Liver (tissue), 9 donors: ENCODE results near the gene ZNF654. TPM values are rescaled to one million over a fixed set of nuclear protein-coding genes. Genes with fewer than 3 reads are reported as not detected.

Experiments used
- DNase-seq: peaks from one replicate; pipeline ENCODE4 v3.0.0-alpha.2; 2017; ENCODE audit warnings: low spot score
- H3K27ac ChIP-seq, 2 donors: one replicate each; pipeline ENCODE4 v1.7.0; 2013; ENCODE audit warnings: inconsistent platforms in 2 of 2, low read length in 2 of 2, control low read depth in 1 of 2, low read depth in 1 of 2, mild to moderate bottlenecking in 1 of 2
- H3K27me3 ChIP-seq, 4 donors: one replicate each; pipeline versions ENCODE4 v1.6.1 to v1.7.0; 2013; ENCODE audit warnings: low read length in 3 of 4, inconsistent platforms in 1 of 4, mild to moderate bottlenecking in 1 of 4, moderate library complexity in 1 of 4; ENCODE audit not compliant: control insufficient read depth in 4 of 4, insufficient read depth in 4 of 4
- H3K36me3 ChIP-seq, 4 donors: one replicate each; pipeline versions ENCODE4 v1.6.1 to v1.7.0; 2013; ENCODE audit warnings: low read length in 3 of 4, mild to moderate bottlenecking in 3 of 4, low read depth in 1 of 4, moderate library complexity in 1 of 4; ENCODE audit not compliant: control insufficient read depth in 4 of 4, insufficient read depth in 3 of 4
- H3K4me1 ChIP-seq, 4 donors: one replicate each; pipeline versions ENCODE4 v1.6.1 to v1.7.0; 2013; ENCODE audit warnings: low read length in 3 of 4, mild to moderate bottlenecking in 3 of 4, moderate library complexity in 1 of 4; ENCODE audit not compliant: control insufficient read depth in 4 of 4, insufficient read depth in 4 of 4
- H3K4me3 ChIP-seq, 3 donors: one replicate each; pipeline versions ENCODE4 v1.6.1 to v1.7.0; 2013; ENCODE audit warnings: low read length in 3 of 3, control low read depth in 1 of 3, low read depth in 1 of 3, mild to moderate bottlenecking in 1 of 3
- H3K9ac ChIP-seq, 2 donors: one replicate each; pipeline ENCODE4 v1.7.0; 2013; ENCODE audit warnings: low read length in 2 of 2, mild to moderate bottlenecking in 2 of 2, moderate library complexity in 2 of 2, control low read depth in 1 of 2, low read depth in 1 of 2
- H3K9me3 ChIP-seq, 4 donors: one replicate each; pipeline versions ENCODE4 v1.6.1 to v1.7.0; 2013; ENCODE audit warnings: low read length in 3 of 4; ENCODE audit not compliant: control insufficient read depth in 4 of 4
- ATF3 ChIP-seq: IDR thresholded peaks from 2 replicates; pipeline ENCODE4 v1.6.1; 2016; ENCODE audit warnings: antibody characterized with exemption
- EGR1 ChIP-seq, 2 donors: IDR thresholded peaks; 2 replicates each; pipeline ENCODE4 v1.6.1; 2016 to 2018; ENCODE audit warnings: antibody characterized with exemption in 2 of 2, low read depth in 2 of 2
- FOXA1 ChIP-seq: IDR thresholded peaks from 2 replicates; pipeline ENCODE4 v1.6.1; 2016; ENCODE audit warnings: antibody characterized with exemption
- FOXA2 ChIP-seq: IDR thresholded peaks from 2 replicates; pipeline ENCODE4 v1.6.1; 2016; ENCODE audit warnings: antibody characterized with exemption
- GABPA ChIP-seq, 2 donors: IDR thresholded peaks in 1 of 2; conservative IDR thresholded peaks in 1 of 2; 2 replicates each; pipeline ENCODE4 v1.6.1; 2016; ENCODE audit warnings: antibody characterized with exemption in 2 of 2, mild to moderate bottlenecking in 1 of 2, moderate library complexity in 1 of 2
- HNF4A ChIP-seq, 2 donors: conservative IDR thresholded peaks; 2 replicates each; pipeline ENCODE4 v1.6.1; 2016; ENCODE audit warnings: antibody characterized with exemption in 2 of 2, mild to moderate bottlenecking in 2 of 2
- HNF4G ChIP-seq: IDR thresholded peaks from 2 replicates; pipeline ENCODE4 v1.6.1; 2016; ENCODE audit warnings: antibody characterized with exemption
- JUND ChIP-seq, 2 donors: IDR thresholded peaks; 2 replicates each; pipeline ENCODE4 v1.6.1; 2016; ENCODE audit warnings: antibody characterized with exemption in 2 of 2
- NR2F2 ChIP-seq: IDR thresholded peaks from 2 replicates; pipeline ENCODE4 v1.6.1; 2016; ENCODE audit warnings: antibody characterized with exemption
- RAD21 ChIP-seq, 2 donors: IDR thresholded peaks; 2 replicates each; pipeline ENCODE4 v1.6.1; 2016; ENCODE audit warnings: antibody characterized with exemption in 2 of 2, mild to moderate bottlenecking in 2 of 2
- REST ChIP-seq: IDR thresholded peaks from 2 replicates; pipeline ENCODE4 v1.6.1; 2016; ENCODE audit warnings: antibody characterized with exemption, mild to moderate bottlenecking
- RXRA ChIP-seq, 2 donors: IDR thresholded peaks; 2 replicates each; pipeline ENCODE4 v1.6.1; 2017 to 2018; ENCODE audit warnings: antibody characterized with exemption in 2 of 2, mild to moderate bottlenecking in 1 of 2
- SP1 ChIP-seq: IDR thresholded peaks from 2 replicates; pipeline ENCODE4 v1.6.1; 2018; ENCODE audit warnings: antibody characterized with exemption, mild to moderate bottlenecking
- TAF1 ChIP-seq: conservative IDR thresholded peaks from 2 replicates; pipeline ENCODE4 v1.6.1; 2016; ENCODE audit warnings: antibody characterized with exemption, mild to moderate bottlenecking
- YY1 ChIP-seq: IDR thresholded peaks from 2 replicates; pipeline ENCODE4 v1.6.1; 2016; ENCODE audit warnings: antibody characterized with exemption, mild to moderate bottlenecking
- WGBS: extraction: QIAGEN DNeasy Blood & Tissue Kit; methylation state at CpG from one replicate; pipeline ENCODE4 v1.1.7; 2013; 5-methylcytosine and 5-hydroxymethylcytosine counted together
- polyA plus RNA-seq, 2 donors: library from polyadenylated mRNA; stranded (reverse) in 1 of 2; unstranded in 1 of 2; fragments of 200-250 nt in 1 of 2; fragments of >200 nt in 1 of 2; fragmentation: Nextera tagmentation in 1 of 2; extraction: Ambion mirVana in 1 of 2; gene quantifications; one replicate each; pipeline versions ENCODE4 v1.2.1 to v1.2.3, GENCODE V29; 2013 to 2015
- total RNA-seq, 2 donors: library from RNA; depleted of rRNA; stranded (reverse); fragments of >200 nt; gene quantifications; one replicate each; pipeline ENCODE4 v1.2.3, GENCODE V29; 2014
- TF ChIP-seq, protein P1 (sequence below): IDR thresholded peaks from 2 replicates; pipeline ENCODE4 v1.6.1; 2016; ENCODE audit warnings: antibody characterized with exemption
- TF ChIP-seq, protein P2 (sequence below): IDR thresholded peaks from 2 replicates; pipeline ENCODE4 v1.6.1; 2016; ENCODE audit warnings: antibody characterized with exemption
- TF ChIP-seq, protein P3 (sequence below): fragments of 150-350 bp; IDR thresholded peaks from 2 replicates; pipeline ENCODE4 v1.5.1; 2017; ENCODE audit warnings: improper control_type of control experiment, low read depth, low read length; ENCODE audit not compliant: missing input control
- donor health status: healthy.
- donor health status: healthy.
- donor health status: healthy.
- donor health status: healthy.
- donor health status: healthy.

The ZNF654 gene
- total and polyA plus RNA-seq, 4 donors = 2.2 to 10.1 (median 5.4) TPM

DNA sequence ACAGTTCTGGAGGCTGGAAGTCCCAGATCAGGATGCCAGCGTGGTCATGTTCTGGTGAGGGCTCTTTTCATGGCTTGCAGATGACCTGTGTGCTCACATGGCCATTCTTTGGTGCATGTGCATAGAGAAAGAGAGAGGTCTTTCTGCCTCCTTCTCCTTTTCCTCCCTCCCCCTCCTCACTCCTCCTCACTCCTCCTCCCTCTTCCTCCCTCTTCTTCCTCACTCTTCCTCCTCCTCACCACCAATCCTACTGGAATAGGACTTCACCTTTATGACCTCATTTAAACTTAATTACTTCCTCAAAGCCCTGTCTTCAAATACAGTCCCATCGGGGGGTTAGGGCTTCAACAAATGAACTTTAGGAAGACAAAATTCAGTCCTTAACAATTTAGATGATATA is 23.8 kb downstream of the ZNF654 start:
- WGBS = 90% methylated on average over 2 of the region's 2 CpGs
- TF ChIP-seq FOXA1 (no peak), EGR1 (IDR thresholded peaks at IDR 0.05; ENCODE audit: low read depth in 2 of 2) (no peak), FOXA2 (no peak), TAF1 (no peak), SP1 (no peak), RAD21 (IDR thresholded peaks at IDR 0.05) (no peak), RXRA (IDR thresholded peaks at IDR 0.05) (no peak), ATF3 (no peak), GABPA (IDR thresholded peaks at IDR 0.05 in 1 of 2, conservative IDR thresholded peaks at IDR 0.05 in 1 of 2) (no peak)
- TF ChIP-seq, protein P1, sequence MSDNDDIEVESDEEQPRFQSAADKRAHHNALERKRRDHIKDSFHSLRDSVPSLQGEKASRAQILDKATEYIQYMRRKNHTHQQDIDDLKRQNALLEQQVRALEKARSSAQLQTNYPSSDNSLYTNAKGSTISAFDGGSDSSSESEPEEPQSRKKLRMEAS = no peak
- TF ChIP-seq, protein P2, sequence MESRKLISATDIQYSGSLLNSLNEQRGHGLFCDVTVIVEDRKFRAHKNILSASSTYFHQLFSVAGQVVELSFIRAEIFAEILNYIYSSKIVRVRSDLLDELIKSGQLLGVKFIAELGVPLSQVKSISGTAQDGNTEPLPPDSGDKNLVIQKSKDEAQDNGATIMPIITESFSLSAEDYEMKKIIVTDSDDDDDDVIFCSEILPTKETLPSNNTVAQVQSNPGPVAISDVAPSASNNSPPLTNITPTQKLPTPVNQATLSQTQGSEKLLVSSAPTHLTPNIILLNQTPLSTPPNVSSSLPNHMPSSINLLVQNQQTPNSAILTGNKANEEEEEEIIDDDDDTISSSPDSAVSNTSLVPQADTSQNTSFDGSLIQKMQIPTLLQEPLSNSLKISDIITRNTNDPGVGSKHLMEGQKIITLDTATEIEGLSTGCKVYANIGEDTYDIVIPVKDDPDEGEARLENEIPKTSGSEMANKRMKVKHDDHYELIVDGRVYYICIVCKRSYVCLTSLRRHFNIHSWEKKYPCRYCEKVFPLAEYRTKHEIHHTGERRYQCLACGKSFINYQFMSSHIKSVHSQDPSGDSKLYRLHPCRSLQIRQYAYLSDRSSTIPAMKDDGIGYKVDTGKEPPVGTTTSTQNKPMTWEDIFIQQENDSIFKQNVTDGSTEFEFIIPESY = no peak
- H3K9me3 ChIP-seq = no peaks in the 10 kb centered on the region
- no peaks in the 10 kb centered on the region for H3K27me3 ChIP-seq
- peaks cover 0 to 2% (median 0%) of the 10 kb centered on the region in 4 donors for H3K4me1 ChIP-seq
- no peak overlapping the region for H3K4me3 ChIP-seq
- no peak overlapping the region for H3K27ac ChIP-seq
- DNase-seq = no peak
- no peak overlapping the region for H3K9ac ChIP-seq
- H3K36me3 ChIP-seq = peaks cover 0 to 7% (median 4%) of the 10 kb centered on the region in 4 donors

- peaks cover 0 to 2% (median 0%) of the 10 kb centered on the region in 4 donors for H3K4me1 ChIP-seq
- TF ChIP-seq ATF3 = no peak
- TF ChIP-seq REST = no peak
- TF ChIP-seq FOXA1 = no peak
- no peak for TF ChIP-seq EGR1 (IDR thresholded peaks at IDR 0.05; ENCODE audit: low read depth in 2 of 2)
- TF ChIP-seq, protein P3, sequence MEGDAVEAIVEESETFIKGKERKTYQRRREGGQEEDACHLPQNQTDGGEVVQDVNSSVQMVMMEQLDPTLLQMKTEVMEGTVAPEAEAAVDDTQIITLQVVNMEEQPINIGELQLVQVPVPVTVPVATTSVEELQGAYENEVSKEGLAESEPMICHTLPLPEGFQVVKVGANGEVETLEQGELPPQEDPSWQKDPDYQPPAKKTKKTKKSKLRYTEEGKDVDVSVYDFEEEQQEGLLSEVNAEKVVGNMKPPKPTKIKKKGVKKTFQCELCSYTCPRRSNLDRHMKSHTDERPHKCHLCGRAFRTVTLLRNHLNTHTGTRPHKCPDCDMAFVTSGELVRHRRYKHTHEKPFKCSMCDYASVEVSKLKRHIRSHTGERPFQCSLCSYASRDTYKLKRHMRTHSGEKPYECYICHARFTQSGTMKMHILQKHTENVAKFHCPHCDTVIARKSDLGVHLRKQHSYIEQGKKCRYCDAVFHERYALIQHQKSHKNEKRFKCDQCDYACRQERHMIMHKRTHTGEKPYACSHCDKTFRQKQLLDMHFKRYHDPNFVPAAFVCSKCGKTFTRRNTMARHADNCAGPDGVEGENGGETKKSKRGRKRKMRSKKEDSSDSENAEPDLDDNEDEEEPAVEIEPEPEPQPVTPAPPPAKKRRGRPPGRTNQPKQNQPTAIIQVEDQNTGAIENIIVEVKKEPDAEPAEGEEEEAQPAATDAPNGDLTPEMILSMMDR = no peak
- TF ChIP-seq YY1 = no peak
- no peak for TF ChIP-seq RXRA (IDR thresholded peaks at IDR 0.05)
- no peak for TF ChIP-seq HNF4A (conservative IDR thresholded peaks at IDR 0.05)
- TF ChIP-seq, protein P1 = no peak
- TF ChIP-seq SP1 = no peak
- TF ChIP-seq GABPA (IDR thresholded peaks at IDR 0.05 in 1 of 2, conservative IDR thresholded peaks at IDR 0.05 in 1 of 2) = no peak
- TF ChIP-seq FOXA2 = no peak
- TF ChIP-seq, protein P2 = no peak
- no peak for TF ChIP-seq HNF4G
- TF ChIP-seq RAD21 (IDR thresholded peaks at IDR 0.05) = no peak
- no peak for TF ChIP-seq JUND (IDR thresholded peaks at IDR 0.05)
- TF ChIP-seq TAF1 = no peak
- TF ChIP-seq NR2F2 = no peak
- H3K27ac ChIP-seq = no peak overlapping the region
- no peaks in the 10 kb centered on the region for H3K9me3 ChIP-seq
- no peak overlapping the region for H3K4me3 ChIP-seq
- WGBS = 96% methylated on average over 2 of the region's 2 CpGs
- H3K9ac ChIP-seq = no peak overlapping the region
- no peaks in the 10 kb centered on the region for H3K27me3 ChIP-seq
- DNase-seq = no peak
- H3K36me3 ChIP-seq = peaks cover 0 to 9% (median 5%) of the 10 kb centered on the region in 4 donors
These were observed 25.0 kb downstream of the ZNF654 start for GRCh38 chr3:88084097-88084501.
